Activated CD8-positive, alpha-beta T cell treated with anti-CD3 and anti-CD28 coated beads for 36 hours (primary cell): ENCODE data around the gene POFUT1. TPM values are rescaled to one million over a fixed set of nuclear protein-coding genes. Genes with fewer than 3 reads are reported as not detected.

Experiments
- ATAC-seq: fragments of 200-7000 bp; cut with Tn5 transposase; one replicate; pipeline ENCODE4 v1.10.0; 2021; ENCODE audit warnings: mild to moderate bottlenecking, moderate library complexity
- CTCF ChIA-PET: fragments of 350-600 bp; sonication (Branson Sonifier 250); formaldehyde crosslinking; loops from one replicate; lab custom pipeline; 2021; ENCODE audit warnings: antibody characterized with exemption; lab: Charles Lee
- POLR2A ChIA-PET: fragments of 350-600 bp; sonication (Branson Sonifier 250); formaldehyde crosslinking; loops from one replicate; lab custom pipeline; 2021; ENCODE audit warnings: antibody characterized with exemption; lab: Charles Lee
- DNase-seq: peaks from one replicate; pipeline ENCODE4 v3.0.0-alpha.2; 2020
- H3K27ac Mint-ChIP-seq: one replicate; pipeline ENCODE4 v1.8.0; 2021; ENCODE audit warnings: mild to moderate bottlenecking, mixed read lengths
- H3K27me3 Mint-ChIP-seq: one replicate; pipeline ENCODE4 v1.8.0; 2021; ENCODE audit warnings: mixed read lengths
- H3K36me3 Mint-ChIP-seq: one replicate; pipeline ENCODE4 v1.8.0; 2021; ENCODE audit warnings: low read depth, mixed read lengths
- H3K4me1 Mint-ChIP-seq: one replicate; pipeline ENCODE4 v1.8.0; 2021; ENCODE audit warnings: low read depth, mixed read lengths
- H3K4me3 Mint-ChIP-seq: one replicate; pipeline ENCODE4 v1.8.0; 2021; ENCODE audit warnings: mild to moderate bottlenecking, moderate library complexity, mixed read lengths
- H3K9me3 Mint-ChIP-seq: one replicate; pipeline ENCODE4 v1.8.0; 2021; ENCODE audit warnings: mixed read lengths
- intact Hi-C: fragments of 100-400 bp; cut with micrococcal nuclease; formaldehyde crosslinking; loops from one replicate; pipeline ENCODE4 v1.10.0; 2022
- total RNA-seq, 2 experiments: library from RNA; stranded (reverse); gene quantifications; one replicate each; pipeline ENCODE4 v1.2.3, GENCODE V29; 2021
- TF ChIP-seq, protein P1 (sequence below): fragments of 200-600 bp; IDR thresholded peaks from one replicate; pipeline ENCODE4 v1.8.0; 2022; ENCODE audit warnings: antibody characterized with exemption, mild to moderate bottlenecking

Gene POFUT1
- total RNA-seq = 10 to 100 TPM; 43.7 to 46.2 TPM

DNA sequence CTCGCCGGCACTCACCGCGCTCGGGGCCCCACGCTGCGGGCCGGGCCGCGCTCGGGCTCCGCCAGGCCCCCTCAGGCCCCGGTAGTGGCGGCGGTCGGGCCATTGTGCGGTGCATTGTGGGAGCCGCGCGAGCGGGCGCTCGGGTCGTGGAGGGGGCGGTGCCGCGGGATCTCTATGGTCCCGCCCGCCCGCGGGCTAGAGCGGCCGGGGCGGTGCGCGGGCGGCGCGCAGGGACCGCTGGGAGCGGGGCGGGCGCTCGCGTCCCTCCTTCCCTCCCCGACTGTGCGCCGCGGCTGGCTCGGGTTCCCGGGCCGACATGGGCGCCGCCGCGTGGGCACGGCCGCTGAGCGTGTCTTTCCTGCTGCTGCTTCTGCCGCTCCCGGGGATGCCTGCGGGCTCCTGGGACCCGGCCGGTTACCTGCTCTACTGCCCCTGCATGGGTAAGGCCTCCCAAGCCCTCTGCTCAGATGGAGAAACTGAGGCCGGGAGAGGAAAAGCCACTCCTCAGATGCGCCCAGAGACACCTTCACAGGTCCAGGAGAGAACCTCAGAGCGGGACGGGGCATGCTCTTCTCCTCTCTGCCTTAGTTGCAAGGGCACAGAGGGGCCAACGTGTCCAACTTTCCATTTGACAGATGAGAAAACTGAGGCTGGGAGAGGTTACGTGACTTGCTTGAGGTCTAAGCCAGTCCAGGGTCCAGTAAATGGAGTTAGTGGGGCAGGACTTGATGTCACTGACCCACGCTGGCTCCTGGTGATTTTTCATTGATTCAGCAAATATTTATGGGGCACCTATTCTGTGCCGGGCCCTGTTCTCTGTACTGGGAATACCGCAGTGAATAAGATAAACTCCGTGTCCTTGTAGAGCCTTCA lies at the start of gene POFUT1, which contains the start of gene PLAGL2:
TSS of gene POFUT1 (plus strand) at position 255 of the 873 bp plus-strand sequence. CDS start at position 317, 62 bp downstream.
TSS of gene PLAGL2 (minus strand) at position 118 of the 873 bp plus-strand sequence. CDS start 5,565 bp downstream, outside the sequence.
- Mint-ChIP-seq H3K27me3 (no peaks in the 10 kb centered on the region), H3K4me1 (peaks cover 59% of the 10 kb centered on the region), H3K36me3 (peaks cover 82% of the 10 kb centered on the region), H3K27ac (peak within 1 kb of the TSS; percentile 92), H3K9me3 (no peaks in the 10 kb centered on the region), H3K4me3 (peak within 1 kb of the TSS; percentile 99)
- intact Hi-C loops = loop anchor here (2.0 to 5.0 kb wide), 2 partner anchors 79 to 151 kb away; partner anchors contain the start of gene ASXL1
- ATAC-seq = peak; percentile 79
- DNase-seq = peak; percentile 91
- TF ChIP-seq, protein P1, sequence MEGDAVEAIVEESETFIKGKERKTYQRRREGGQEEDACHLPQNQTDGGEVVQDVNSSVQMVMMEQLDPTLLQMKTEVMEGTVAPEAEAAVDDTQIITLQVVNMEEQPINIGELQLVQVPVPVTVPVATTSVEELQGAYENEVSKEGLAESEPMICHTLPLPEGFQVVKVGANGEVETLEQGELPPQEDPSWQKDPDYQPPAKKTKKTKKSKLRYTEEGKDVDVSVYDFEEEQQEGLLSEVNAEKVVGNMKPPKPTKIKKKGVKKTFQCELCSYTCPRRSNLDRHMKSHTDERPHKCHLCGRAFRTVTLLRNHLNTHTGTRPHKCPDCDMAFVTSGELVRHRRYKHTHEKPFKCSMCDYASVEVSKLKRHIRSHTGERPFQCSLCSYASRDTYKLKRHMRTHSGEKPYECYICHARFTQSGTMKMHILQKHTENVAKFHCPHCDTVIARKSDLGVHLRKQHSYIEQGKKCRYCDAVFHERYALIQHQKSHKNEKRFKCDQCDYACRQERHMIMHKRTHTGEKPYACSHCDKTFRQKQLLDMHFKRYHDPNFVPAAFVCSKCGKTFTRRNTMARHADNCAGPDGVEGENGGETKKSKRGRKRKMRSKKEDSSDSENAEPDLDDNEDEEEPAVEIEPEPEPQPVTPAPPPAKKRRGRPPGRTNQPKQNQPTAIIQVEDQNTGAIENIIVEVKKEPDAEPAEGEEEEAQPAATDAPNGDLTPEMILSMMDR = no peak
- POLR2A ChIA-PET = interaction anchor here (0.8 to 2.5 kb wide), 3 partner anchors 24 to 78 kb away, joined by 3 to 10 read pairs (median 4); no protein-coding TSS in a partner anchor
- CTCF ChIA-PET = interaction anchor here (2.2 kb wide), 1 partner anchor 11 kb away, joined by 5 read pairs; no protein-coding TSS in a partner anchor

DNA sequence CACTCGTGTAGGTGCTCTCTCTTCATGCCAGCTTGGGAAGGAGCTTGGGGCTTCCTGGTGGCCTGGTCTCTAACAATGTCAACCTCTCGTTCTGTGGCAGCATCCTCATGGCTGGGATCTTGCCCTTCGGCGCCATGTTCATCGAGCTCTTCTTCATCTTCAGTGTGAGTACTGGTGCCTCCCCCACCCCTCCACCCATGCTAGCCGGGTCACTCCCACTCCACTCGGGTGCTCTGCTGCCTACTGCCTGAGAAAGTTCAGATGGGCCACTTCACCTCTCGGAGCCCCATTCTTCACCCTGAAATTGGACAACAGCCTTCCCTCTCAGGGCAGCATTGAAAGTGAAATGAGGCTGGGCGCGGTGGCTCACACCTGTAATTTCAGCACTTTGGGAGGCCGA lies 49.3 kb upstream of the POFUT1 start:
- ChIA-PET CTCF (no interaction called here), POLR2A (no interaction called here)
- Mint-ChIP-seq H3K4me1 (peaks cover 7% of the 10 kb centered on the region), H3K36me3 (peaks cover 55% of the 10 kb centered on the region), H3K27ac (no peak overlapping the region), H3K4me3 (no peak overlapping the region), H3K9me3 (no peaks in the 10 kb centered on the region), H3K27me3 (no peaks in the 10 kb centered on the region)
- ATAC-seq (no peak), DNase-seq (no peak)
- intact Hi-C loops = no loop called here
- TF ChIP-seq, protein P1 = no peak

DNA sequence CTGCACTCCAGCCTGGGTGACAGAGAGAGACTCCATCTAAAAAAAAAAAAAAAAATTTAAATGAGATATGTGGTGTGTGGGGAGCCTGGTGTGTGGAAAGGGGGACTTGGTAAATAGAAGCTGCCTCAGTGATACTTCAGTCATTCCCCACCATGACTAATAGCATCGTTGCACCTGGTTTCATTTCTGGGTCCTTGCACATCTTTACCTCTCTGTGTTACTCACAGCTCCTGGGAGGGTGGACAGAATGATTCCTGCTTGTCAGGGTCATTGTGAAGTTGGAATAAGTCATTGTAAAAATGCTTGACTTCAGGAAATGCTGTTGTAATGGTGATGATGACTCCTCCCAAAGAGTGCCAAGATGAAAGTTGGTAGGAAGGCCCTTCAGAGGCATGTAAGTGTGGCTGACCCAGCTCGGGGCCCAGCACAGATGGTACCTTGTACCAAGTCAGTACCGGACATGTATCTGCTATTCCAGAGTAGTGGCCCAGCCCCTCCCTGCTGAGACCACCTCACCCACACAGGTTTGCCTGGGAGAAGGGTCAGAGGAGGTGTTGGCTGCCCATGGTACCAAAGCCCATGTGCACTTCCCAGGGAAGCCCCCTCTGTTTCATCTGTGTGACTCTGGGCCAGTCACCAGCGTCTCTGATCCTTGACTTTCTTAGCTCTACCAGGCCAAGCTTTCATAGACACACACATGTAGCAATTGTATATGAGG lies 48.6 kb upstream of the POFUT1 start:
- DNase-seq = peak; percentile 6
- ChIA-PET CTCF (no interaction called here), POLR2A (interaction anchor here (0.6 to 1.1 kb wide), 2 partner anchors 32 to 121 kb away, joined by 3 read pairs; no protein-coding TSS in a partner anchor)
- no peaks in the 10 kb centered on the region for H3K9me3 Mint-ChIP-seq
- TF ChIP-seq, protein P1 = no peak
- peak; percentile 48 for ATAC-seq
- intact Hi-C loops = no loop called here
- no peak overlapping the region for H3K4me3 Mint-ChIP-seq
- no peaks in the 10 kb centered on the region for H3K27me3 Mint-ChIP-seq
- H3K4me1 Mint-ChIP-seq = peaks cover 7% of the 10 kb centered on the region
- H3K27ac Mint-ChIP-seq = peak overlapping the region; percentile 22
- H3K36me3 Mint-ChIP-seq = peaks cover 52% of the 10 kb centered on the region

DNA sequence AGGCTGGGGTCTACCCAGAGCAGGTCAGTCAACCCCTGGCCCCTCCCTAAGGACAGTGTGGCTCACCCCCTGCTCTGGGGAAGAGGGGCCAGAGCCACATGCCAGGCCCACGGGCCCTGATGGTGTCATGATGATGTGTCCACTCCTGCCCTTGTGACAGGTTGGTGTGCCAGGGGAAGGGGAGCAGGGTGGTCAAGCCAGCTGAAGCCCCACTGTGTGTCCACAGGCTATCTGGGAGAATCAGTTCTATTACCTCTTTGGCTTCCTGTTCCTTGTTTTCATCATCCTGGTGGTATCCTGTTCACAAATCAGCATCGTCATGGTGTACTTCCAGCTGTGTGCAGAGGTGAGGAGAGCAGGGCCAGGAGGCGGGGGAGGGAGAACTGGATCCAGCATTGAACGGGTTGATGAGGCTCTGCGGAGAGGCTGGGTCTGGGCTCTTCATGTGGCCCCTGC lies 47.9 kb upstream of the POFUT1 start:
- TF ChIP-seq, protein P1 = no peak
- ATAC-seq (no peak), DNase-seq (no peak)
- no peaks in the 10 kb centered on the region for H3K27me3 Mint-ChIP-seq
- H3K27ac Mint-ChIP-seq = no peak overlapping the region
- ChIA-PET POLR2A (interaction anchor here (0.6 to 1.2 kb wide), 3 partner anchors 17 to 1618 kb away, joined by 3 read pairs; no protein-coding TSS in a partner anchor), CTCF (no interaction called here)
- no peaks in the 10 kb centered on the region for H3K9me3 Mint-ChIP-seq
- intact Hi-C loops = no loop called here
- H3K4me3 Mint-ChIP-seq = no peak overlapping the region
- H3K4me1 Mint-ChIP-seq = peaks cover 7% of the 10 kb centered on the region
- H3K36me3 Mint-ChIP-seq = peaks cover 55% of the 10 kb centered on the region
